Tibial nerve (tissue), 4 donors: ENCODE measurements around the gene RAB3D. TPM values are rescaled to one million over a fixed set of nuclear protein-coding genes. Genes with fewer than 3 reads are reported as not detected.

Experiments used
- DNase-seq, 2 donors: peaks; one replicate each; pipeline ENCODE4 v3.0.0-alpha.2; 2019; ENCODE audit warnings: low spot score in 2 of 2
- H3K27ac ChIP-seq, 4 donors: fragments of 200-600 bp; sonication (generic) in 3 of 4; one replicate each; pipeline ENCODE4 v1.5.1; 2017 to 2019; ENCODE audit warnings: mild to moderate bottlenecking in 1 of 4
- H3K27me3 ChIP-seq, 2 donors: fragments of 200-600 bp; sonication (generic) in 1 of 2; one replicate each; pipeline versions ENCODE4 v1.5.1 to v1.6.0; 2017 to 2019
- H3K36me3 ChIP-seq, 3 donors: fragments of 200-600 bp; sonication (generic); one replicate each; pipeline ENCODE4 v1.5.1; 2018 to 2019
- H3K4me1 ChIP-seq, 4 donors: fragments of 200-600 bp; sonication (generic) in 3 of 4; one replicate each; pipeline ENCODE4 v1.5.1; 2017 to 2019
- H3K4me3 ChIP-seq, 4 donors: fragments of 200-600 bp; sonication (generic) in 3 of 4; one replicate each; pipeline ENCODE4 v1.5.1; 2017 to 2019; ENCODE audit warnings: mild to moderate bottlenecking in 1 of 4, moderate library complexity in 1 of 4
- H3K9me3 ChIP-seq, 4 donors: fragments of 200-600 bp; sonication (generic) in 3 of 4; one replicate each; pipeline ENCODE4 v1.5.1; 2017 to 2019
- EP300 ChIP-seq, 2 donors: sonication (generic); formaldehyde crosslinking; IDR thresholded peaks; one replicate each; pipeline ENCODE4 v1.6.1; 2017; ENCODE audit warnings: antibody characterized with exemption in 2 of 2, mild to moderate bottlenecking in 1 of 2
- POLR2A ChIP-seq, 2 donors: fragments of 450-650 bp; IDR thresholded peaks; one replicate each; pipeline ENCODE4 v1.6.1; 2017; ENCODE audit warnings: antibody characterized with exemption in 2 of 2, mild to moderate bottlenecking in 2 of 2, moderate library complexity in 2 of 2
- WGBS, 2 donors: methylation state at CpG; one replicate each; pipeline ENCODE4 v1.1.5; 2018; 5-methylcytosine and 5-hydroxymethylcytosine counted together
- total RNA-seq, 4 donors: library from RNA; depleted of rRNA; stranded (reverse); fragments of >200 nt; gene quantifications; one replicate each; pipeline ENCODE4 v1.1.0, GENCODE V29; 2016
- TF ChIP-seq, protein P1 (sequence below), 5 experiments: fragments of 200-600 bp in 3 of 5; fragments of 450-650 bp in 2 of 5; sonication (generic) in 3 of 5; IDR thresholded peaks; one replicate each; pipeline ENCODE4 v1.5.1; 2016 to 2019; ENCODE audit warnings: antibody characterized with exemption in 5 of 5, mild to moderate bottlenecking in 3 of 5, moderate library complexity in 2 of 5

The RAB3D gene
- total RNA-seq, 4 donors from 2014 or later, result 12.9 to 20.8 (median 17.9) TPM

DNA sequence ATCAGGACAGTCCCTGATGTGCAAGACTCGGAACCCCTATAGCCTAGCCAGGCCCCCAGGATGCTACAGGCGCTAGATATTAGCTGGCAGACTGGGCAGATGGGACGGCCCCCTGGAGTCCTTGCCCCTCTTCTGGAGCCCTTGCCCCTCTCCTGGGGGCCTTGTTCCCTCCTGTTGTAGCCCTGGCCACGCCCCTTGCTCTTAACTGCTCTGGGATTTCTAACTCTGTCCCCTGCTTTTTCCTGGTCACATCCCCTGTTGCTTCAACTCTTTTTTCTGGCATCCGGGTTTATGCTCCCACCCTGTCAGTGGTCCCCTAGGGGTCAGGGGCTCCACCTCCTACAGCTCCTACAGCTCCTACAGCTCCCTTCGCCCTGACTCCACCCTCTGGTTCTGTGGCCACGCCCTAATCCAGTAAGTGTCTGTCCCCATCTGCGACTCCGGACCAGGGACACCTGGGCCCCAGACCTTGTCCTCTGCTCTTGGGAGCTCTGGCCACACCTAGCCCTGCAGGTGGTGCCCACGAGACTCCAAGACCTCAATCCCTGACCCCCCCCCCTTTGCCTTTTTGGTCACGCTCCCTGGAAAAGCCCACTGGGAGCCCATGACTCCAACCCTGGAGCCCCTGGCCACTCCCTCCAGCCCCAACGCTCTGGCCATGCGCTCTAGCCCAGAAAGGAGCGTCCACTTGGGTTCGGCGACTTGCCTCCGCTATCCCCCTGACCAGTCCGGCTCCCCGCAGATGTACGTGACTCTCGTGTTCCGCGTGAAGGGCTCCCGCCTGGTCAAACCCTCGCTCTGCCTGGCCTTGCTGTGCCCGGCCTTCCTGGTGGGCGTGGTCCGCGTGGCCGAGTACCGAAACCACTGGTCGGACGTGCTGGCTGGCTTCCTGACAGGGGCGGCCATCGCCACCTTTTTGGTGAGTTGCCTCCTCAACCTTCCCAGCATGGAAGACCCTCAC is 22.6 kb upstream of the RAB3D start:
- Histone ChIP-seq H3K4me1 (peaks cover 0 to 24% (median 3%) of the 10 kb centered on the region in 4 donors), H3K27me3 (no peaks in the 10 kb centered on the region), H3K9me3 (no peaks in the 10 kb centered on the region), H3K4me3 (no peak overlapping the region), H3K27ac (peak overlapping the region in 1 of 4 donors; percentile 11), H3K36me3 (peaks cover 0 to 86% (median 0%) of the 10 kb centered on the region in 3 donors)
- TF ChIP-seq, protein P1, sequence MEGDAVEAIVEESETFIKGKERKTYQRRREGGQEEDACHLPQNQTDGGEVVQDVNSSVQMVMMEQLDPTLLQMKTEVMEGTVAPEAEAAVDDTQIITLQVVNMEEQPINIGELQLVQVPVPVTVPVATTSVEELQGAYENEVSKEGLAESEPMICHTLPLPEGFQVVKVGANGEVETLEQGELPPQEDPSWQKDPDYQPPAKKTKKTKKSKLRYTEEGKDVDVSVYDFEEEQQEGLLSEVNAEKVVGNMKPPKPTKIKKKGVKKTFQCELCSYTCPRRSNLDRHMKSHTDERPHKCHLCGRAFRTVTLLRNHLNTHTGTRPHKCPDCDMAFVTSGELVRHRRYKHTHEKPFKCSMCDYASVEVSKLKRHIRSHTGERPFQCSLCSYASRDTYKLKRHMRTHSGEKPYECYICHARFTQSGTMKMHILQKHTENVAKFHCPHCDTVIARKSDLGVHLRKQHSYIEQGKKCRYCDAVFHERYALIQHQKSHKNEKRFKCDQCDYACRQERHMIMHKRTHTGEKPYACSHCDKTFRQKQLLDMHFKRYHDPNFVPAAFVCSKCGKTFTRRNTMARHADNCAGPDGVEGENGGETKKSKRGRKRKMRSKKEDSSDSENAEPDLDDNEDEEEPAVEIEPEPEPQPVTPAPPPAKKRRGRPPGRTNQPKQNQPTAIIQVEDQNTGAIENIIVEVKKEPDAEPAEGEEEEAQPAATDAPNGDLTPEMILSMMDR (IDR thresholded peaks at IDR 0.05), result no peak
- TF ChIP-seq POLR2A (IDR thresholded peaks at IDR 0.05) (no peak), EP300 (IDR thresholded peaks at IDR 0.05) (no peak)
- WGBS, 2 donors, result 80 to 84% methylated on average over 29 to 34 of the region's 35 CpGs
- DNase-seq, result no peak

DNA sequence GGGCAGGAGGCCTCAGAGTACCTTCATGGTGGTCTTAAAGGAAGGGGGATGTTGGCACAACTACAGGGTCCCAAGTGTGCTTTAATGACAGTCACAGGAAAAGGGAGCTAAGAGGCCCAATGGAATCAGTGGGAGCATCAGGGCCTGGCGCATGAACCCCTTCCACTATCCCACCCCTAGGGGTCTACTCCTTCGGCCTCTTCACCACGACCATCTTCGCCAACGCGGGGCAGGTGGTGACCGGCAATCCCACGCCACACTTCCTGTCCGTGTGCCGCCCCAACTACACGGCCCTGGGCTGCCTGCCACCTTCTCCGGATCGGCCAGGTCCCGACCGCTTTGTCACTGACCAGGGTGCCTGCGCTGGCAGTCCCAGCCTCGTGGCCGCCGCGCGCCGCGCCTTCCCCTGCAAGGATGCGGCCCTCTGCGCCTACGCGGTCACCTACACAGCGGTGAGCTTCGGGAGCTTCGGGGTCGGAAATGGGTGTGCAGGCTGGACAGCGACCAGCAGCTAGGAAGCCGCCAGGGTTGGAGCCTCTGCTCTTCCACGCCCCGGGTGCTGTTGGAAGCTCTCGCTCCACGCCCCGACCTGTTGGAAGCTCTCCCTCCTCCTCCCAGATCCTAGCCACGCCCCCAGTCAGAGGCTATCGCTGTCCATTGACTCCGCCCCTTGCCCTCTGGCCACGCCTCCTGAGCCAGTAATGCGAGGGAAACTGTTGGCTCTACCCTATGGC is 21.7 kb upstream of the RAB3D start:
- DNase-seq, result no peak
- H3K36me3 ChIP-seq, result peaks cover 0 to 80% (median 0%) of the 10 kb centered on the region in 3 donors
- H3K27me3 ChIP-seq, result no peaks in the 10 kb centered on the region
- WGBS, 2 donors, result 55 to 67% methylated on average over 33 to 43 of the region's 43 CpGs
- no peaks in the 10 kb centered on the region for H3K9me3 ChIP-seq
- H3K4me3 ChIP-seq, result no peak overlapping the region
- peak overlapping the region in 1 of 4 donors; percentile 22 for H3K27ac ChIP-seq
- peaks cover 0 to 25% (median 3%) of the 10 kb centered on the region in 4 donors for H3K4me1 ChIP-seq
- TF ChIP-seq EP300 (IDR thresholded peaks at IDR 0.05) (no peak), POLR2A (IDR thresholded peaks at IDR 0.05) (no peak)
- TF ChIP-seq, protein P1 (IDR thresholded peaks at IDR 0.05), result no peak

DNA sequence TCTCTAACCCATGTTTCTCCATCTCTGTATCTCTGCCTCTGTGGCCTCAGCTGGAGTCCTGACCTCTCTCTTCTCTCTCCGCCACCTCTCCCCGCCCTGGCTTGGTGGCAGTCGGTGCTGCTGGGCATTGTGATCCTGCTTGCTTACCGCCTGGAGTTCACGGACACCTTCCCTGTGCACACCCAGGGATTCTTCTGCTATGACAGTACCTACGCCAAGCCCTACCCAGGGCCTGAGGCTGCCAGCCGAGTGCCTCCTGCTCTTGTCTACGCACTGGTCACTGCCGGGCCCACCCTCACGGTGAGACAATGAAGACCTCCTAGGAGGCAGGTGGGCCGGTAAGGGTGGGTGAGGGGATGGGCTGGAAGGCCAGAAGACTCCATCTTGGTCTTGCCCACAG is 20.0 kb upstream of the RAB3D start:
- TF ChIP-seq, protein P1 (IDR thresholded peaks at IDR 0.05), result no peak
- TF ChIP-seq EP300 (IDR thresholded peaks at IDR 0.05) (no peak), POLR2A (IDR thresholded peaks at IDR 0.05) (no peak)
- Histone ChIP-seq H3K36me3 (peaks cover 0 to 63% (median 0%) of the 10 kb centered on the region in 3 donors), H3K27me3 (no peaks in the 10 kb centered on the region), H3K4me3 (no peak overlapping the region), H3K4me1 (peaks cover 0 to 29% (median 4%) of the 10 kb centered on the region in 4 donors), H3K9me3 (no peaks in the 10 kb centered on the region), H3K27ac (no peak overlapping the region)
- no peak for DNase-seq
- 92 to 94% methylated on average over 11 of the region's 11 CpGs for WGBS, 2 donors

DNA sequence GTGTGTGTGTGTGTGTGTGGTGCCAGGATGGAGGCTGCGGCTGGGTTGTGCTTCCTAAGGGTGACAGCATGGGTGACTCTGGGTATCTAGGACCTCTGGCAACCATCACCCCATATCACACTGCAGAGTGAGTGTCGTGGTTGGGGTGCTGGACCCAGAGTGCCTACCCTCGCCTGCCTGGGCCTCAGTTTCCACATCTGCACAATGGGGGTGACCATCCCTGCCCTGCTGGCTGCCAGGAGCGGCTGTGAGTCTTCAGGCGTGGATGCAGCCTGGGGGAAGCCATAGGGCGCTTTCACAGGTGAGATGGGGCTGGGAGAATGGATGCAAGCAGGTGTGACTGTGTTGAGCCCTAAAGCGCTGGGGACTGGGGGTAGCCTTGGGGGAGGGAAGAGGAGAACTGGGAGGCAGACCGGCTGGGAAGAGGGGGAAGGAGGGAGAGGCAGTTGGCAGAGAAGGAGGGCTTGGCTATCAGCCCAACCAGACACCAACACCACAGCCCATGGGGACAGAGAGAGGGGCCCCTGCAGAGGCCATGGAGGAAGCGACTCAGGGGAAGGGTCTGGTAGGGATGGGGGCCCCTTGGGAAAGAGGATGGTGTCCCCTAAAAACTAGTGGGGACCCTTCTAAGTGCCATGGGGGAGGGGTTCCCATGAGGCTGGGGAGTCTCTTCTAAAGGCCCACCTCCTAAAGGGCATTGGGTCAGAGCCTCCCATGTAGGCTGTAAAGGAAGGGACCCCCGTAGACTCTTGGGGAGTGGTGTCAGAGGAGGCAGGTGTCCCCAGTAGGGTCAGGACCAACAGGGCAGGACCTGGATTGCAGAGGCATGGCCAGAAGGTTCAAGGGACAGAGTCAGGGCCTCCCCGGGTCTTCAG is 17.5 kb upstream of the RAB3D start:
- no peak for DNase-seq
- H3K9me3 ChIP-seq, result no peaks in the 10 kb centered on the region
- WGBS, 2 donors, result 74 to 79% methylated on average over 11 of the region's 11 CpGs
- no peak for TF ChIP-seq EP300 (IDR thresholded peaks at IDR 0.05)
- TF ChIP-seq POLR2A (IDR thresholded peaks at IDR 0.05), result no peak
- TF ChIP-seq, protein P1 (IDR thresholded peaks at IDR 0.05), result no peak
- H3K4me3 ChIP-seq, result no peak overlapping the region
- H3K36me3 ChIP-seq, result peaks cover 0 to 48% (median 0%) of the 10 kb centered on the region in 3 donors
- H3K27ac ChIP-seq, result no peak overlapping the region
- H3K27me3 ChIP-seq, result no peaks in the 10 kb centered on the region
- H3K4me1 ChIP-seq, result peaks cover 0 to 29% (median 4%) of the 10 kb centered on the region in 4 donors
